A549 (cell line): ENCODE measurements around the gene TNNI2. TPM values are rescaled to one million over a fixed set of nuclear protein-coding genes. Genes with fewer than 3 reads are reported as not detected.

Experiments
- ATAC-seq, 2 experiments: fragments of 200-7000 bp in 1 of 2; fragments of >200 bp in 1 of 2; cut with Nextera tagmentation in 1 of 2; cut with Tn5 transposase in 1 of 2; 3 replicates each; pipeline versions ENCODE4 v1.8.0 to v1.9.1; 2018 to 2020; ENCODE audit warnings: mild to moderate bottlenecking in 1 of 2, moderate library complexity in 1 of 2
- CTCF ChIA-PET: fragments of 300-600 bp; sonication (Branson Sonifier 250); formaldehyde crosslinking; extraction: SDS; loops from one replicate; lab custom pipeline; 2021; ENCODE audit warnings: antibody characterized with exemption, inconsistent platforms; lab: Yijun Ruan, JAX
- POLR2A ChIA-PET: fragments of 350-600 bp; formaldehyde crosslinking; extraction: SDS; loops from one replicate; lab custom pipeline; 2021; ENCODE audit warnings: antibody characterized with exemption, inconsistent platforms; lab: Yijun Ruan, JAX
- DNase-seq, 2 experiments: peaks; one replicate each; pipeline versions ENCODE4 v3.0.0 to v3.0.0-alpha.2; 2011 to 2016; ENCODE audit warnings: low read depth in 1 of 2, low spot score in 1 of 2
- FAIRE-seq: peaks from 2 replicates; lab custom pipeline; 2011; peaks lifted over from hg19 to GRCh38; lab: Jason Lieb, UNC
- H3K27ac ChIP-seq, 2 experiments: fragments of >200 bp; sonication (Bioruptor Twin); formaldehyde crosslinking; 3 replicates each; pipeline ENCODE4 v1.5.1; 2016 to 2017
- H3K4me1 ChIP-seq: fragments of >200 bp; sonication (Bioruptor Twin); formaldehyde crosslinking; 3 replicates; pipeline ENCODE4 v1.6.1; 2016
- H3K4me2 ChIP-seq: fragments of >200 bp; sonication (Bioruptor Twin); formaldehyde crosslinking; 3 replicates; pipeline ENCODE4 v1.6.1; 2016
- H3K4me3 ChIP-seq: fragments of >200 bp; sonication (Bioruptor Twin); formaldehyde crosslinking; 3 replicates; pipeline ENCODE4 v1.5.1; 2016
- H3K9me3 ChIP-seq: fragments of >200 bp; sonication (Bioruptor Twin); formaldehyde crosslinking; 3 replicates; pipeline ENCODE4 v1.6.1; 2016
- BHLHE40 ChIP-seq: IDR thresholded peaks from 2 replicates; pipeline ENCODE4 v1.6.1; 2012; ENCODE audit warnings: low read depth, low read length, inconsistent platforms
- CBX8 ChIP-seq: fragments of 200-600 bp; sonication (generic); IDR thresholded peaks from 2 replicates; pipeline ENCODE4 v1.6.1; 2016
- CHD4 ChIP-seq: fragments of 200-600 bp; sonication (generic); IDR thresholded peaks from 2 replicates; pipeline ENCODE4 v1.6.1; 2016; ENCODE audit warnings: antibody characterized with exemption, mild to moderate bottlenecking, borderline replicate concordance
- E2F6 ChIP-seq: IDR thresholded peaks from 2 replicates; pipeline ENCODE4 v1.6.1; 2012; ENCODE audit warnings: low read depth, borderline replicate concordance
- EP300 ChIP-seq, 2 experiments: fragments of >200 bp; sonication (Bioruptor Twin); formaldehyde crosslinking; IDR thresholded peaks; 2 replicates in 1 of 2; 3 replicates in 1 of 2; pipeline ENCODE4 v1.6.1; 2016 to 2017
- ESRRA ChIP-seq: fragments of 150-350 bp; IDR thresholded peaks from 2 replicates; pipeline ENCODE4 v1.6.1; 2014; ENCODE audit warnings: mild to moderate bottlenecking, low read length, borderline replicate concordance
- HOXA7 ChIP-seq: fragments of 250-450 bp; sonication (Bioruptor Pico); IDR thresholded peaks from 2 replicates; pipeline ENCODE4 v1.5.0; 2020; ENCODE audit warnings: mild to moderate bottlenecking, moderate library complexity
- HOXB13 ChIP-seq: fragments of 250-450 bp; sonication (Bioruptor Pico); IDR thresholded peaks from 2 replicates; pipeline ENCODE4 v1.5.0; 2020; ENCODE audit warnings: low read depth, mild to moderate bottlenecking, moderate library complexity
- JUN ChIP-seq, 2 experiments: fragments of >200 bp; sonication (Bioruptor Twin); formaldehyde crosslinking; IDR thresholded peaks; 2 replicates in 1 of 2; 3 replicates in 1 of 2; pipeline ENCODE4 v1.6.1; 2016 to 2017
- MAZ ChIP-seq: fragments of 150-350 bp; IDR thresholded peaks from 2 replicates; pipeline ENCODE4 v1.6.1; 2014; ENCODE audit warnings: antibody characterized with exemption, low read depth, low read length, borderline replicate concordance
- MYC ChIP-seq: IDR thresholded peaks from 2 replicates; pipeline ENCODE4 v1.6.1; 2012; ENCODE audit warnings: mild to moderate bottlenecking, inconsistent platforms, low read length, improper control_type of control experiment, borderline replicate concordance
- NFE2L2 ChIP-seq: fragments of 150-350 bp; conservative IDR thresholded peaks from 2 replicates; pipeline ENCODE4 v1.6.1; 2014; ENCODE audit warnings: low read length
- PBX3 ChIP-seq: IDR thresholded peaks from 2 replicates; pipeline ENCODE4 v1.6.1; 2012
- PHF8 ChIP-seq: fragments of 200-600 bp; sonication (generic); IDR thresholded peaks from 2 replicates; pipeline ENCODE4 v1.6.1; 2016; ENCODE audit warnings: low read depth, mild to moderate bottlenecking, antibody characterized with exemption, moderate library complexity, borderline replicate concordance
- RARB ChIP-seq: fragments of 250-450 bp; sonication (Bioruptor Pico); IDR thresholded peaks from 2 replicates; pipeline ENCODE4 v1.8.0; 2021; ENCODE audit warnings: mild to moderate bottlenecking, moderate library complexity
- RNF2 ChIP-seq: fragments of 200-600 bp; sonication (generic); IDR thresholded peaks from 2 replicates; pipeline ENCODE4 v1.6.1; 2016; ENCODE audit warnings: low read depth, mild to moderate bottlenecking, antibody characterized with exemption, moderate library complexity, borderline replicate concordance
- USF2 ChIP-seq: fragments of 450-650 bp; IDR thresholded peaks from 2 replicates; pipeline ENCODE4 v1.6.1; 2014; ENCODE audit warnings: antibody characterized with exemption
- ZSCAN20 ChIP-seq: fragments of 250-450 bp; sonication (Bioruptor Pico); IDR thresholded peaks from 2 replicates; pipeline ENCODE4 v1.8.0; 2022; ENCODE audit warnings: mild to moderate bottlenecking, moderate library complexity
- WGBS: methylation state at CpG from one replicate; pipeline ENCODE4 v1.1.6; 2017; ENCODE audit errors: missing lambda C conversion rate; 5-methylcytosine and 5-hydroxymethylcytosine counted together
- polyA plus RNA-seq, 4 experiments: library from polyadenylated mRNA; depleted of rRNA in 3 of 4; stranded (reverse); fragments of >200 nt; fragmentation: RNase III in 1 of 4; extraction: RNeasy Plus Mini Kit Qiagen cat#74134 plus additional on column Dnase treatment in 1 of 4; gene quantifications; 2 replicates in 3 of 4; 3 replicates in 1 of 4; pipeline ENCODE4 v1.2.3, GENCODE V29; 2011 to 2017
- TF ChIP-seq, protein P1 (sequence below): fragments of 250-450 bp; sonication (Bioruptor Pico); IDR thresholded peaks from 2 replicates; pipeline ENCODE4 v1.5.0; 2020; ENCODE audit warnings: low read depth, mild to moderate bottlenecking, moderate library complexity
- TF ChIP-seq, protein P2 (sequence below): IDR thresholded peaks from 2 replicates; pipeline ENCODE4 v1.6.1; 2012
- TF ChIP-seq, protein P3 (sequence below): fragments of >200 bp; sonication (Bioruptor Twin); formaldehyde crosslinking; IDR thresholded peaks from 3 replicates; pipeline ENCODE4 v1.6.1; 2016
- TF ChIP-seq, protein P4 (sequence below): fragments of >200 bp; sonication (Bioruptor Twin); formaldehyde crosslinking; IDR thresholded peaks from 3 replicates; pipeline ENCODE4 v1.5.1; 2016
- TF ChIP-seq, protein P5 (sequence below): fragments of 200-600 bp; sonication (generic); IDR thresholded peaks from 2 replicates; pipeline ENCODE4 v1.6.1; 2016; ENCODE audit warnings: antibody characterized with exemption, mild to moderate bottlenecking, moderate library complexity

TNNI2 gene
- polyA plus RNA-seq, 2 of the 4 experiments (the other 2 are of a cell fraction), result not detected

DNA sequence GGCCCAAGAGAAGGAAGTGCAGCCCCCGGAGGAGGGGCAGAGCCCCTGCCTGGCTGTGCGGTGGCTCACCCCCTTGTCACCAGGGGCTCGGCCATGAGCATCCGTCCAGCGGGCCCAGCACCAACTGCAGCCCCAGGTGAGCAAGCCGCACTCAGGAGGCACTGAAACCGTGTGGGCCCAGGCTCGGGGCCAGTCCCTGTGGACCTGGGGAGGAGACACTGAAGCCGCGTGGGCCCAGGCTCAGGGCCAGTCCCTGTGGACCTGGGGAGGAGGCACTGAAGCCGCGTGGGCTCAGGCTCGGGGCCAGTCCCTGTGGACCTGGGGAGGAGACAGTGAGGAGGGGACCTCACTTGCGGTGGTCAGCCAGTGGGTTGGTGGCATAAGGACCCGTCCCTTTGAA, 28.0 kb downstream of the TNNI2 start:
- no peak overlapping the region for H3K4me3 ChIP-seq
- WGBS, result 88% methylated on average over 8 of the region's 15 CpGs
- no peak for DNase-seq
- H3K4me2 ChIP-seq, result no peak overlapping the region
- H3K4me1 ChIP-seq, result peaks cover 49% of the 10 kb centered on the region
- no peaks in the 10 kb centered on the region for H3K9me3 ChIP-seq
- peak overlapping the region in 1 of 2 experiments; percentile 94; a peak in 2 of 6 replicates for H3K27ac ChIP-seq
- TF ChIP-seq USF2 (no peak), PHF8 (no peak), MYC (no peak), JUN (IDR thresholded peaks at IDR 0.05) (no peak), ESRRA (no peak), CBX8 (no peak), MAZ (no peak), CHD4 (no peak), E2F6 (no peak), EP300 (IDR thresholded peaks at IDR 0.05) (no peak), BHLHE40 (no peak), HOXB13 (CRISPR knock-in tag) (no peak), ZSCAN20 (CRISPR knock-in tag) (no peak), HOXA7 (no peak)
- TF ChIP-seq, protein P1, sequence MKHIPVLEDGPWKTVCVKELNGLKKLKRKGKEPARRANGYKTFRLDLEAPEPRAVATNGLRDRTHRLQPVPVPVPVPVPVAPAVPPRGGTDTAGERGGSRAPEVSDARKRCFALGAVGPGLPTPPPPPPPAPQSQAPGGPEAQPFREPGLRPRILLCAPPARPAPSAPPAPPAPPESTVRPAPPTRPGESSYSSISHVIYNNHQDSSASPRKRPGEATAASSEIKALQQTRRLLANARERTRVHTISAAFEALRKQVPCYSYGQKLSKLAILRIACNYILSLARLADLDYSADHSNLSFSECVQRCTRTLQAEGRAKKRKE (CRISPR knock-in tag), result no peak
- TF ChIP-seq, protein P2, sequence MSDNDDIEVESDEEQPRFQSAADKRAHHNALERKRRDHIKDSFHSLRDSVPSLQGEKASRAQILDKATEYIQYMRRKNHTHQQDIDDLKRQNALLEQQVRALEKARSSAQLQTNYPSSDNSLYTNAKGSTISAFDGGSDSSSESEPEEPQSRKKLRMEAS, result no peak
- TF ChIP-seq, all 56 proteins: peak for 0
- FAIRE-seq, result no peak
- POLR2A ChIA-PET, result no interaction called here
- CTCF ChIA-PET, result interaction anchor here (0.9 to 3.5 kb wide), 10 partner anchors 10 to 289 kb away, joined by 3 to 19 read pairs (median 6); partner anchors contain the start of gene LSP1
- no peak for ATAC-seq

DNA sequence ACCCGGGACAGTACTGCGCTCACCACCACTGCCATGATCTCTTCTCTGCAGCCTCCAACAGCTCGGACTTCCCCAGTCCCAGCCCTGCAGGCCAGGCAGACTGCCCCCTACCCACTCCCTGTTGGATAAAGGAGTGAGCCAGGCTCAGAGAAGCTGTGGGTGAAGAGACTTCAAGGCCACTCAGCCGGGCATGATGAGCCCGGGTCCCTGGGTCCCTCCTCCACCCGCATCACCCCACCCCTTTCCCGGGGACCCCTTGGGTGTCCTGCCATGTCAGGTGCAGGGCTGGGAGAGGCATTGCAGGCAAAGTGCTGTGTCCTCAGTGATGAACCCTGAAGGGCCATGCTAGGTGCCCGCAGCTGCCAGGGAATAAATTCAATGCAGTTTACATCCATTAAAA, 28.6 kb downstream of the TNNI2 start:
- Histone ChIP-seq H3K4me2 (no peak overlapping the region), H3K9me3 (no peaks in the 10 kb centered on the region), H3K4me3 (no peak overlapping the region), H3K27ac (peak overlapping the region in 1 of 2 experiments; percentile 94; a peak in 1 of 6 replicates), H3K4me1 (peaks cover 45% of the 10 kb centered on the region)
- FAIRE-seq (no peak), DNase-seq (no peak), ATAC-seq (no peak)
- ChIA-PET CTCF (interaction anchor here (0.9 to 3.5 kb wide), 7 partner anchors 9 to 289 kb away, joined by 3 to 19 read pairs (median 7); partner anchors contain the start of gene LSP1), POLR2A (no interaction called here)
- 47% methylated on average over 6 of the region's 8 CpGs for WGBS
- TF ChIP-seq, protein P2, result no peak
- TF ChIP-seq PHF8 (no peak), PBX3 (no peak), HOXA7 (no peak), MYC (no peak), BHLHE40 (no peak), RARB (no peak), NFE2L2 (no peak), RNF2 (no peak)
- TF ChIP-seq, protein P3, sequence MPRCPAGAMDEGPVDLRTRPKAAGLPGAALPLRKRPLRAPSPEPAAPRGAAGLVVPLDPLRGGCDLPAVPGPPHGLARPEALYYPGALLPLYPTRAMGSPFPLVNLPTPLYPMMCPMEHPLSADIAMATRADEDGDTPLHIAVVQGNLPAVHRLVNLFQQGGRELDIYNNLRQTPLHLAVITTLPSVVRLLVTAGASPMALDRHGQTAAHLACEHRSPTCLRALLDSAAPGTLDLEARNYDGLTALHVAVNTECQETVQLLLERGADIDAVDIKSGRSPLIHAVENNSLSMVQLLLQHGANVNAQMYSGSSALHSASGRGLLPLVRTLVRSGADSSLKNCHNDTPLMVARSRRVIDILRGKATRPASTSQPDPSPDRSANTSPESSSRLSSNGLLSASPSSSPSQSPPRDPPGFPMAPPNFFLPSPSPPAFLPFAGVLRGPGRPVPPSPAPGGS, result no peak
- TF ChIP-seq, protein P4, sequence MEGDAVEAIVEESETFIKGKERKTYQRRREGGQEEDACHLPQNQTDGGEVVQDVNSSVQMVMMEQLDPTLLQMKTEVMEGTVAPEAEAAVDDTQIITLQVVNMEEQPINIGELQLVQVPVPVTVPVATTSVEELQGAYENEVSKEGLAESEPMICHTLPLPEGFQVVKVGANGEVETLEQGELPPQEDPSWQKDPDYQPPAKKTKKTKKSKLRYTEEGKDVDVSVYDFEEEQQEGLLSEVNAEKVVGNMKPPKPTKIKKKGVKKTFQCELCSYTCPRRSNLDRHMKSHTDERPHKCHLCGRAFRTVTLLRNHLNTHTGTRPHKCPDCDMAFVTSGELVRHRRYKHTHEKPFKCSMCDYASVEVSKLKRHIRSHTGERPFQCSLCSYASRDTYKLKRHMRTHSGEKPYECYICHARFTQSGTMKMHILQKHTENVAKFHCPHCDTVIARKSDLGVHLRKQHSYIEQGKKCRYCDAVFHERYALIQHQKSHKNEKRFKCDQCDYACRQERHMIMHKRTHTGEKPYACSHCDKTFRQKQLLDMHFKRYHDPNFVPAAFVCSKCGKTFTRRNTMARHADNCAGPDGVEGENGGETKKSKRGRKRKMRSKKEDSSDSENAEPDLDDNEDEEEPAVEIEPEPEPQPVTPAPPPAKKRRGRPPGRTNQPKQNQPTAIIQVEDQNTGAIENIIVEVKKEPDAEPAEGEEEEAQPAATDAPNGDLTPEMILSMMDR, result no peak
- TF ChIP-seq, protein P1 (CRISPR knock-in tag), result no peak
- TF ChIP-seq, protein P5, sequence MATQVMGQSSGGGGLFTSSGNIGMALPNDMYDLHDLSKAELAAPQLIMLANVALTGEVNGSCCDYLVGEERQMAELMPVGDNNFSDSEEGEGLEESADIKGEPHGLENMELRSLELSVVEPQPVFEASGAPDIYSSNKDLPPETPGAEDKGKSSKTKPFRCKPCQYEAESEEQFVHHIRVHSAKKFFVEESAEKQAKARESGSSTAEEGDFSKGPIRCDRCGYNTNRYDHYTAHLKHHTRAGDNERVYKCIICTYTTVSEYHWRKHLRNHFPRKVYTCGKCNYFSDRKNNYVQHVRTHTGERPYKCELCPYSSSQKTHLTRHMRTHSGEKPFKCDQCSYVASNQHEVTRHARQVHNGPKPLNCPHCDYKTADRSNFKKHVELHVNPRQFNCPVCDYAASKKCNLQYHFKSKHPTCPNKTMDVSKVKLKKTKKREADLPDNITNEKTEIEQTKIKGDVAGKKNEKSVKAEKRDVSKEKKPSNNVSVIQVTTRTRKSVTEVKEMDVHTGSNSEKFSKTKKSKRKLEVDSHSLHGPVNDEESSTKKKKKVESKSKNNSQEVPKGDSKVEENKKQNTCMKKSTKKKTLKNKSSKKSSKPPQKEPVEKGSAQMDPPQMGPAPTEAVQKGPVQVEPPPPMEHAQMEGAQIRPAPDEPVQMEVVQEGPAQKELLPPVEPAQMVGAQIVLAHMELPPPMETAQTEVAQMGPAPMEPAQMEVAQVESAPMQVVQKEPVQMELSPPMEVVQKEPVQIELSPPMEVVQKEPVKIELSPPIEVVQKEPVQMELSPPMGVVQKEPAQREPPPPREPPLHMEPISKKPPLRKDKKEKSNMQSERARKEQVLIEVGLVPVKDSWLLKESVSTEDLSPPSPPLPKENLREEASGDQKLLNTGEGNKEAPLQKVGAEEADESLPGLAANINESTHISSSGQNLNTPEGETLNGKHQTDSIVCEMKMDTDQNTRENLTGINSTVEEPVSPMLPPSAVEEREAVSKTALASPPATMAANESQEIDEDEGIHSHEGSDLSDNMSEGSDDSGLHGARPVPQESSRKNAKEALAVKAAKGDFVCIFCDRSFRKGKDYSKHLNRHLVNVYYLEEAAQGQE, result no peak
